ENCODE measurements around the gene SPDYE8.
"Not testable (repeated sequence)": the region's sequence is repeated elsewhere in the genome, so short reads cannot be mapped to it uniquely, and the experiment has no call there.

SPDYE8 gene

DNA sequence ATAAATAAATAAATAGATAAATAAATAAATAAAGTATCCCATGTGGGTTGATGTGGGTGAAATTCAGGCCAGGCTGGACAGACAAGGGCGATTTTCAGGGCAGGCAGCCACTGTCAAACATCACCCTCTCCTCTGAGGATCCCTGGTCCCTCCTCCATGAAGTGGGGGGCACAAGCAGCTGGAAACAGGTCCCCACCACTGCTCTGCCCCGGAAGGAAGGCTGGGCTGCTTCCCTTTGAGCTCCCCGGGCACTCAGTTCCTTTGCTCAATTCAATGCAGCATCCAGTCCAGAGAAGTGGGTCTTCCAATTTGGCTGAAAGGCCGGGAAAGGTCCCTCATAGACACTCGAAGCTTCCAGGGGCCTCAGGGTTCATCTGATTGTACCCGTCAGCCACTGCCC lies 49.2 kb downstream of the SPDYE8 start:
- H3K9me3 ChIP-seq (ENCODE audit: control insufficient read depth, low read length); H3K27ac ChIP-seq (ENCODE audit: insufficient read depth, low read depth, low read length, poor library complexity, severe bottlenecking); H3K36me3 ChIP-seq (ENCODE audit: control insufficient read depth, insufficient read depth, low read length); H3K4me3 ChIP-seq (ENCODE audit: insufficient read depth, low read depth, low read length); H3K27me3 ChIP-seq (ENCODE audit: control insufficient read depth, insufficient read depth, low read length, poor library complexity, severe bottlenecking); H3K4me1 ChIP-seq (ENCODE audit: control insufficient read depth, insufficient read depth, low read length): not testable (repeated sequence)
- 86 to 100% methylated on average over 1 of the region's 6 CpGs for WGBS, 2 experiments

DNA sequence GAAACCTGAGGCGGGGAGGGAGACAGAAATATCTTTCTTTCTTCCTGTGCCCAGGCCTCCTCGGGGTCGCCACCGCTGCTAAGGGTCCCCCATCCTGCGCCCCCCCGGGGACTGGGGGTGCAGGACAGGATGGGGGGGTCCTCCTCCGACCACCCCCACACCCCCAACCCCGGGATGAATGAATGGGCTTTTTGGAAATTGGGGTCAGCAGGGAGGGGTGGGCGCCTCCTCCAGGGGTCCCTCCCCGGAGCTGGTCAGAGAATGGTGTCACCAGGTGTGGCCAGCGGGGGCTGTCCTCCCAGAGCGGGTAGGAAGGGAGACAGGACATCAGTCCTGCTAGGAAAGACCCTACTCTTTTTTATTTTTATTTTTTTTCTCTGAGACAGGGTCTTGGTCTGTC lies 53.1 kb downstream of the SPDYE8 start:
- WGBS, 2 experiments, result 85 to 88% methylated on average over 2 to 3 of the region's 12 CpGs
- H3K27me3 ChIP-seq (ENCODE audit: control insufficient read depth, insufficient read depth, low read length, poor library complexity, severe bottlenecking), result not testable (repeated sequence)

GRCh38 chr7:72975656-72976286 lies 53.8 kb downstream of the SPDYE8 start:
- H3K36me3 ChIP-seq (ENCODE audit: control insufficient read depth, insufficient read depth, low read length); H3K4me3 ChIP-seq (ENCODE audit: insufficient read depth, low read depth, low read length); H3K27me3 ChIP-seq (ENCODE audit: control insufficient read depth, insufficient read depth, low read length, poor library complexity, severe bottlenecking); H3K4me1 ChIP-seq (ENCODE audit: control insufficient read depth, insufficient read depth, low read length); H3K9me3 ChIP-seq (ENCODE audit: control insufficient read depth, low read length); H3K27ac ChIP-seq (ENCODE audit: insufficient read depth, low read depth, low read length, poor library complexity, severe bottlenecking): not testable (repeated sequence)
- 95 to 97% methylated on average over 7 of the region's 55 CpGs for WGBS, 2 experiments

More for the DNA sequence above, 53.1 kb downstream of the SPDYE8 start:
- not testable (repeated sequence) for H3K36me3 ChIP-seq (ENCODE audit: control insufficient read depth, insufficient read depth, low read length); H3K4me3 ChIP-seq (ENCODE audit: insufficient read depth, low read depth, low read length); H3K27ac ChIP-seq (ENCODE audit: insufficient read depth, low read depth, low read length, poor library complexity, severe bottlenecking); H3K4me1 ChIP-seq (ENCODE audit: control insufficient read depth, insufficient read depth, low read length); H3K9me3 ChIP-seq (ENCODE audit: control insufficient read depth, low read length)

GRCh38 chr7:72974781-72975180 lies 54.8 kb downstream of the SPDYE8 start:
- no CpG with 5 or more reads among the region's 7 CpGs for WGBS, 2 experiments
- H3K36me3 ChIP-seq (ENCODE audit: control insufficient read depth, insufficient read depth, low read length); H3K4me3 ChIP-seq (ENCODE audit: insufficient read depth, low read depth, low read length); H3K27me3 ChIP-seq (ENCODE audit: control insufficient read depth, insufficient read depth, low read length, poor library complexity, severe bottlenecking); H3K4me1 ChIP-seq (ENCODE audit: control insufficient read depth, insufficient read depth, low read length); H3K9me3 ChIP-seq (ENCODE audit: control insufficient read depth, low read length); H3K27ac ChIP-seq (ENCODE audit: insufficient read depth, low read depth, low read length, poor library complexity, severe bottlenecking): not testable (repeated sequence)

GRCh38 chr7:72971505-72971904 lies 58.1 kb downstream of the SPDYE8 start:
- not testable (repeated sequence) for H3K4me1 ChIP-seq (ENCODE audit: control insufficient read depth, insufficient read depth, low read length); H3K27ac ChIP-seq (ENCODE audit: insufficient read depth, low read depth, low read length, poor library complexity, severe bottlenecking); H3K36me3 ChIP-seq (ENCODE audit: control insufficient read depth, insufficient read depth, low read length); H3K4me3 ChIP-seq (ENCODE audit: insufficient read depth, low read depth, low read length); H3K9me3 ChIP-seq (ENCODE audit: control insufficient read depth, low read length); H3K27me3 ChIP-seq (ENCODE audit: control insufficient read depth, insufficient read depth, low read length, poor library complexity, severe bottlenecking)
- no CpG with 5 or more reads among the region's 6 CpGs for WGBS, 2 experiments

All from ectodermal cell (in vitro differentiated cells).